ENCODE measurements around the gene LMBRD2.

DNA sequence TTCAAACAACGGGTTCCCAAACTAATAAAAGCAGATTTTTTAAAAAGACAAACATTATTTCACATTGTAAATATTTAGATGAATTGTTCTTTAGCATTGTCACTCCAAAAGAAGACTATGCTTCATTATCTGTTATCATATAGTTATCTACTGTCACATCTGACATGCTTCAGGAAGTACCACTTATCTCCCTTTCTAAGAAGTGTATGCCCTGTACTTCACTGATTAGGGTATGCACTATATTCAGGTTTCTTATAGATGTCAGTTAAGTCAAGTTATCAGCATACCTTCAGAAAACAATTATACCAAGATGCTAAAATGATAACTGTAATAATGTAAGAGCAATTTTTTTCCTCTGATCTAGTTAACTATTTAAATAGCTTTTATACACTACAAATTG is 40.4 kb downstream of the LMBRD2 start:
- TF ChIP-seq, protein P1, sequence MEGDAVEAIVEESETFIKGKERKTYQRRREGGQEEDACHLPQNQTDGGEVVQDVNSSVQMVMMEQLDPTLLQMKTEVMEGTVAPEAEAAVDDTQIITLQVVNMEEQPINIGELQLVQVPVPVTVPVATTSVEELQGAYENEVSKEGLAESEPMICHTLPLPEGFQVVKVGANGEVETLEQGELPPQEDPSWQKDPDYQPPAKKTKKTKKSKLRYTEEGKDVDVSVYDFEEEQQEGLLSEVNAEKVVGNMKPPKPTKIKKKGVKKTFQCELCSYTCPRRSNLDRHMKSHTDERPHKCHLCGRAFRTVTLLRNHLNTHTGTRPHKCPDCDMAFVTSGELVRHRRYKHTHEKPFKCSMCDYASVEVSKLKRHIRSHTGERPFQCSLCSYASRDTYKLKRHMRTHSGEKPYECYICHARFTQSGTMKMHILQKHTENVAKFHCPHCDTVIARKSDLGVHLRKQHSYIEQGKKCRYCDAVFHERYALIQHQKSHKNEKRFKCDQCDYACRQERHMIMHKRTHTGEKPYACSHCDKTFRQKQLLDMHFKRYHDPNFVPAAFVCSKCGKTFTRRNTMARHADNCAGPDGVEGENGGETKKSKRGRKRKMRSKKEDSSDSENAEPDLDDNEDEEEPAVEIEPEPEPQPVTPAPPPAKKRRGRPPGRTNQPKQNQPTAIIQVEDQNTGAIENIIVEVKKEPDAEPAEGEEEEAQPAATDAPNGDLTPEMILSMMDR (IDR thresholded peaks at IDR 0.05): no peak
- TF ChIP-seq POLR2A (IDR thresholded peaks at IDR 0.05): no peak
